ENCODE measurements around the gene CABP7. TPM values are rescaled to one million over a fixed set of nuclear protein-coding genes. Genes with fewer than 3 reads are reported as not detected.

The CABP7 gene
- total RNA-seq, 1 donor from 2014 or later, result not detected

DNA sequence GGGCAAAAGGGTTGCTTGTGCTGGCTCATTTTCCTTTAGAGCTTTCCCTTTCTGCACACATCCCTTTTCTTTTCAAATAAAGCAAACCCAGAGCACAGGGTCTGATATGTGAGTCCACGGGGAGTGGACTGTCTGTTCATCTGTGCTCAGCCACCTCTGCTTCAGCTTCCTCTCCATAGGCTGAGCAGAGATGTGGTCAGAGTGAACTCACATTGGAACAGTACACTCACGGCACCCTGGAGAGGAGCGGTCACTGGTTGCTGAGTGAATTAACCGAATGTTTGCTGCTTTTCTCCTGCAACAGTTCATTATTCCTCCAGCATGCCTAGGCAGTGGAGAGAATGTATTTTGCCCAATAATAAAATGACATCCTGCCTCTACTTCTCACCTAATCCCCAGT, 36.3 kb upstream of the CABP7 start:
- H3K4me1 ChIP-seq, result no peaks in the 10 kb centered on the region
- H3K27me3 ChIP-seq, result no peaks in the 10 kb centered on the region
- no peaks in the 10 kb centered on the region for H3K9me3 ChIP-seq
- TF ChIP-seq, protein P1, sequence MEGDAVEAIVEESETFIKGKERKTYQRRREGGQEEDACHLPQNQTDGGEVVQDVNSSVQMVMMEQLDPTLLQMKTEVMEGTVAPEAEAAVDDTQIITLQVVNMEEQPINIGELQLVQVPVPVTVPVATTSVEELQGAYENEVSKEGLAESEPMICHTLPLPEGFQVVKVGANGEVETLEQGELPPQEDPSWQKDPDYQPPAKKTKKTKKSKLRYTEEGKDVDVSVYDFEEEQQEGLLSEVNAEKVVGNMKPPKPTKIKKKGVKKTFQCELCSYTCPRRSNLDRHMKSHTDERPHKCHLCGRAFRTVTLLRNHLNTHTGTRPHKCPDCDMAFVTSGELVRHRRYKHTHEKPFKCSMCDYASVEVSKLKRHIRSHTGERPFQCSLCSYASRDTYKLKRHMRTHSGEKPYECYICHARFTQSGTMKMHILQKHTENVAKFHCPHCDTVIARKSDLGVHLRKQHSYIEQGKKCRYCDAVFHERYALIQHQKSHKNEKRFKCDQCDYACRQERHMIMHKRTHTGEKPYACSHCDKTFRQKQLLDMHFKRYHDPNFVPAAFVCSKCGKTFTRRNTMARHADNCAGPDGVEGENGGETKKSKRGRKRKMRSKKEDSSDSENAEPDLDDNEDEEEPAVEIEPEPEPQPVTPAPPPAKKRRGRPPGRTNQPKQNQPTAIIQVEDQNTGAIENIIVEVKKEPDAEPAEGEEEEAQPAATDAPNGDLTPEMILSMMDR (IDR thresholded peaks at IDR 0.05), result no peak
- H3K4me3 ChIP-seq, result no peak overlapping the region
- H3K36me3 ChIP-seq, result peaks cover 29 to 64% of the 10 kb centered on the region in 2 donors
- DNase-seq (ENCODE audit: low spot score in 2 of 2), result no peak
- H3K27ac ChIP-seq, result no peak overlapping the region
- intact Hi-C loops (cut with DNase I), result no loop called here

GRCh38 chr22:29684244-29684643, 35.6 kb upstream of the CABP7 start:
- H3K36me3 ChIP-seq, result peaks cover 25 to 56% of the 10 kb centered on the region in 2 donors
- H3K27ac ChIP-seq, result no peak overlapping the region
- H3K27me3 ChIP-seq, result no peaks in the 10 kb centered on the region
- intact Hi-C loops (cut with DNase I), result no loop called here
- H3K4me1 ChIP-seq, result no peaks in the 10 kb centered on the region
- TF ChIP-seq, protein P1 (IDR thresholded peaks at IDR 0.05), result no peak
- DNase-seq (ENCODE audit: low spot score in 2 of 2), result no peak
- no peak overlapping the region for H3K4me3 ChIP-seq
- H3K9me3 ChIP-seq, result no peaks in the 10 kb centered on the region

- H3K27me3 ChIP-seq, result no peaks in the 10 kb centered on the region
- no peak for DNase-seq (ENCODE audit: low spot score in 2 of 2)
- H3K4me3 ChIP-seq, result no peak overlapping the region
- no peak overlapping the region for H3K27ac ChIP-seq
- no peaks in the 10 kb centered on the region for H3K4me1 ChIP-seq
- peaks cover 14 to 33% of the 10 kb centered on the region in 2 donors for H3K36me3 ChIP-seq
- TF ChIP-seq, protein P1 (IDR thresholded peaks at IDR 0.05), result no peak
- intact Hi-C loops (cut with DNase I), result no loop called here
- H3K9me3 ChIP-seq, result no peaks in the 10 kb centered on the region
These were observed 30.5 kb upstream of the CABP7 start for GRCh38 chr22:29689206-29689879.

DNA sequence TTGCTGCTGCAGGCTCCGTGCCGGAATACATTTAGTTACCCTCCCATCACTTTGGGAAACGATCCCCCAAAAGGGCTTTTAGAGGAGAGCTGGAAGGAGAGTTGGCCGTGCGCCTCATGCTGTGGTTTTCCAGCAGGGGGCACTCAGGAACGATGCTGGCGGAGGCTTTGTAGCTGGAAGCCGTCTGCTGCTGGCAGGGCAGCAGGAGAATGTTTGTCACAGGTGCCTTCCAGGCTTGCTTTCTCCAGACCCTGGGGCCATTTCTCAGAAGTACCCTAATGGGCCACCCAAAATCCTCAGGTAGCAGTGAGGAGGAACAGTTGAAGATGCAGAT, 30.0 kb upstream of the CABP7 start:
- H3K36me3 ChIP-seq, result peaks cover 14 to 38% of the 10 kb centered on the region in 2 donors
- TF ChIP-seq, protein P1 (IDR thresholded peaks at IDR 0.05), result peak in 2 of 3 experiments; percentile 20 to 49
- intact Hi-C loops (cut with DNase I), result loop anchor here (5.0 kb wide), 1 partner anchor 397 kb away; no protein-coding TSS in a partner anchor
- no peaks in the 10 kb centered on the region for H3K27me3 ChIP-seq
- H3K4me1 ChIP-seq, result no peaks in the 10 kb centered on the region
- no peak for DNase-seq (ENCODE audit: low spot score in 2 of 2)
- no peak overlapping the region for H3K4me3 ChIP-seq
- H3K27ac ChIP-seq, result no peak overlapping the region
- no peaks in the 10 kb centered on the region for H3K9me3 ChIP-seq

- no peaks in the 10 kb centered on the region for H3K9me3 ChIP-seq
- intact Hi-C loops (cut with DNase I), result loop anchor here (5.0 kb wide), 1 partner anchor 397 kb away; no protein-coding TSS in a partner anchor
- no peaks in the 10 kb centered on the region for H3K4me1 ChIP-seq
- peaks cover 19 to 44% of the 10 kb centered on the region in 2 donors for H3K36me3 ChIP-seq
- no peak for DNase-seq (ENCODE audit: low spot score in 2 of 2)
- TF ChIP-seq, protein P1 (IDR thresholded peaks at IDR 0.05), result no peak
- no peaks in the 10 kb centered on the region for H3K27me3 ChIP-seq
- H3K27ac ChIP-seq, result no peak overlapping the region
- no peak overlapping the region for H3K4me3 ChIP-seq
These were observed 29.3 kb upstream of the CABP7 start for GRCh38 chr22:29690476-29690875.
